ENCODE measurements around the gene EPS8L3. TPM values are rescaled to one million over a fixed set of nuclear protein-coding genes. Genes with fewer than 3 reads are reported as not detected.

The EPS8L3 gene
- polyA plus RNA-seq, 1 donor from 2014 or later: not detected

GRCh38 chr1:109789551-109790180 lies 25.9 kb upstream of the EPS8L3 start:
- H4K20me1 ChIP-seq (ENCODE audit: insufficient read depth): no peaks in the 10 kb centered on the region
- no peaks in the 10 kb centered on the region for H3K9me3 ChIP-seq (ENCODE audit: low read length)
- H3K27ac ChIP-seq (ENCODE audit: low read length): no peak overlapping the region
- no peak overlapping the region for H2AFZ ChIP-seq (ENCODE audit: low read depth, low read length)
- TF ChIP-seq SMC3 (conservative IDR thresholded peaks at IDR 0.05; ENCODE audit: poor library complexity): no peak
- TF ChIP-seq EZH2 (IDR thresholded peaks at IDR 0.05; ENCODE audit: borderline replicate concordance, insufficient read depth, low read length, poor library complexity, severe bottlenecking): no peak
- TF ChIP-seq MXI1 (conservative IDR thresholded peaks at IDR 0.05; ENCODE audit: poor library complexity, severe bottlenecking): no peak
- no peak for TF ChIP-seq RAD21 (conservative IDR thresholded peaks at IDR 0.05)
- TF ChIP-seq, protein P1, sequence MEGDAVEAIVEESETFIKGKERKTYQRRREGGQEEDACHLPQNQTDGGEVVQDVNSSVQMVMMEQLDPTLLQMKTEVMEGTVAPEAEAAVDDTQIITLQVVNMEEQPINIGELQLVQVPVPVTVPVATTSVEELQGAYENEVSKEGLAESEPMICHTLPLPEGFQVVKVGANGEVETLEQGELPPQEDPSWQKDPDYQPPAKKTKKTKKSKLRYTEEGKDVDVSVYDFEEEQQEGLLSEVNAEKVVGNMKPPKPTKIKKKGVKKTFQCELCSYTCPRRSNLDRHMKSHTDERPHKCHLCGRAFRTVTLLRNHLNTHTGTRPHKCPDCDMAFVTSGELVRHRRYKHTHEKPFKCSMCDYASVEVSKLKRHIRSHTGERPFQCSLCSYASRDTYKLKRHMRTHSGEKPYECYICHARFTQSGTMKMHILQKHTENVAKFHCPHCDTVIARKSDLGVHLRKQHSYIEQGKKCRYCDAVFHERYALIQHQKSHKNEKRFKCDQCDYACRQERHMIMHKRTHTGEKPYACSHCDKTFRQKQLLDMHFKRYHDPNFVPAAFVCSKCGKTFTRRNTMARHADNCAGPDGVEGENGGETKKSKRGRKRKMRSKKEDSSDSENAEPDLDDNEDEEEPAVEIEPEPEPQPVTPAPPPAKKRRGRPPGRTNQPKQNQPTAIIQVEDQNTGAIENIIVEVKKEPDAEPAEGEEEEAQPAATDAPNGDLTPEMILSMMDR (IDR thresholded peaks at IDR 0.05; ENCODE audit: poor library complexity, severe bottlenecking): no peak
- no peak for TF ChIP-seq POLR2AphosphoS5 (IDR thresholded peaks at IDR 0.05)
- TF ChIP-seq TAF1 (IDR thresholded peaks at IDR 0.05; ENCODE audit: low read depth): no peak
- no peaks in the 10 kb centered on the region for H3F3A ChIP-seq (ENCODE audit: insufficient read depth, low read length, poor library complexity, severe bottlenecking)
- no peaks in the 10 kb centered on the region for H3K27me3 ChIP-seq (ENCODE audit: insufficient read depth, low read depth, low read length)
- H3K9ac ChIP-seq (ENCODE audit: low read length): no peak overlapping the region
- H3K9me2 ChIP-seq (ENCODE audit: insufficient read depth, low read length): no peaks in the 10 kb centered on the region
- H3K4me2 ChIP-seq (ENCODE audit: low read length): no peak overlapping the region
- no peaks in the 10 kb centered on the region for H3K36me3 ChIP-seq (ENCODE audit: insufficient read depth, low read length)
- no peak overlapping the region for H3K4me3 ChIP-seq (ENCODE audit: low read length)
- H3K79me2 ChIP-seq (replicated peaks; ENCODE audit: insufficient read depth, low read length): no peaks in the 10 kb centered on the region

- TF ChIP-seq, protein P1 (IDR thresholded peaks at IDR 0.05; ENCODE audit: poor library complexity, severe bottlenecking): no peak
- TF ChIP-seq EZH2 (IDR thresholded peaks at IDR 0.05; ENCODE audit: borderline replicate concordance, insufficient read depth, low read length, poor library complexity, severe bottlenecking) (no peak), EP300 (conservative IDR thresholded peaks at IDR 0.05; ENCODE audit: poor library complexity, severe bottlenecking) (no peak), POLR2AphosphoS5 (IDR thresholded peaks at IDR 0.05) (no peak), SMC3 (conservative IDR thresholded peaks at IDR 0.05; ENCODE audit: poor library complexity) (no peak), MXI1 (conservative IDR thresholded peaks at IDR 0.05; ENCODE audit: poor library complexity, severe bottlenecking) (no peak), RAD21 (conservative IDR thresholded peaks at IDR 0.05) (no peak), TAF1 (IDR thresholded peaks at IDR 0.05; ENCODE audit: low read depth) (no peak)
- TF ChIP-seq, protein P2, sequence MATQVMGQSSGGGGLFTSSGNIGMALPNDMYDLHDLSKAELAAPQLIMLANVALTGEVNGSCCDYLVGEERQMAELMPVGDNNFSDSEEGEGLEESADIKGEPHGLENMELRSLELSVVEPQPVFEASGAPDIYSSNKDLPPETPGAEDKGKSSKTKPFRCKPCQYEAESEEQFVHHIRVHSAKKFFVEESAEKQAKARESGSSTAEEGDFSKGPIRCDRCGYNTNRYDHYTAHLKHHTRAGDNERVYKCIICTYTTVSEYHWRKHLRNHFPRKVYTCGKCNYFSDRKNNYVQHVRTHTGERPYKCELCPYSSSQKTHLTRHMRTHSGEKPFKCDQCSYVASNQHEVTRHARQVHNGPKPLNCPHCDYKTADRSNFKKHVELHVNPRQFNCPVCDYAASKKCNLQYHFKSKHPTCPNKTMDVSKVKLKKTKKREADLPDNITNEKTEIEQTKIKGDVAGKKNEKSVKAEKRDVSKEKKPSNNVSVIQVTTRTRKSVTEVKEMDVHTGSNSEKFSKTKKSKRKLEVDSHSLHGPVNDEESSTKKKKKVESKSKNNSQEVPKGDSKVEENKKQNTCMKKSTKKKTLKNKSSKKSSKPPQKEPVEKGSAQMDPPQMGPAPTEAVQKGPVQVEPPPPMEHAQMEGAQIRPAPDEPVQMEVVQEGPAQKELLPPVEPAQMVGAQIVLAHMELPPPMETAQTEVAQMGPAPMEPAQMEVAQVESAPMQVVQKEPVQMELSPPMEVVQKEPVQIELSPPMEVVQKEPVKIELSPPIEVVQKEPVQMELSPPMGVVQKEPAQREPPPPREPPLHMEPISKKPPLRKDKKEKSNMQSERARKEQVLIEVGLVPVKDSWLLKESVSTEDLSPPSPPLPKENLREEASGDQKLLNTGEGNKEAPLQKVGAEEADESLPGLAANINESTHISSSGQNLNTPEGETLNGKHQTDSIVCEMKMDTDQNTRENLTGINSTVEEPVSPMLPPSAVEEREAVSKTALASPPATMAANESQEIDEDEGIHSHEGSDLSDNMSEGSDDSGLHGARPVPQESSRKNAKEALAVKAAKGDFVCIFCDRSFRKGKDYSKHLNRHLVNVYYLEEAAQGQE (IDR thresholded peaks at IDR 0.05; ENCODE audit: borderline replicate concordance): no peak
- H2AFZ ChIP-seq (ENCODE audit: low read depth, low read length): no peak overlapping the region
These were observed 25.2 kb upstream of the EPS8L3 start for GRCh38 chr1:109788695-109789521.

More at GRCh38 chr1:109788695-109789521, 25.2 kb upstream of the EPS8L3 start:
- H4K20me1 ChIP-seq (ENCODE audit: insufficient read depth): no peaks in the 10 kb centered on the region
- H3K9me3 ChIP-seq (ENCODE audit: low read length): no peaks in the 10 kb centered on the region
- H3K36me3 ChIP-seq (ENCODE audit: insufficient read depth, low read length): no peaks in the 10 kb centered on the region
- H3K79me2 ChIP-seq (replicated peaks; ENCODE audit: insufficient read depth, low read length): no peaks in the 10 kb centered on the region
- no peak overlapping the region for H3K4me2 ChIP-seq (ENCODE audit: low read length)
- no peak overlapping the region for H3K4me3 ChIP-seq (ENCODE audit: low read length)
- no peak overlapping the region for H3K9ac ChIP-seq (ENCODE audit: low read length)
- no peaks in the 10 kb centered on the region for H3K9me2 ChIP-seq (ENCODE audit: insufficient read depth, low read length)
- no peaks in the 10 kb centered on the region for H3K27me3 ChIP-seq (ENCODE audit: insufficient read depth, low read depth, low read length)
- H3F3A ChIP-seq (ENCODE audit: insufficient read depth, low read length, poor library complexity, severe bottlenecking): no peaks in the 10 kb centered on the region
- H3K27ac ChIP-seq (ENCODE audit: low read length): no peak overlapping the region

Measured in neural cell (in vitro differentiated cells).